K562 (cell line): ENCODE data around the gene FAM20C. TPM values are rescaled to one million over a fixed set of nuclear protein-coding genes. Genes with fewer than 3 reads are reported as not detected.

Experiments used
- CBFA2T2 ChIP-seq: fragments of 450-650 bp; conservative IDR thresholded peaks from 2 replicates; pipeline ENCODE4 v1.6.1; 2017; ENCODE audit warnings: mild to moderate bottlenecking
- HDAC1 ChIP-seq, 2 experiments: fragments of 450-650 bp; IDR thresholded peaks; 2 replicates each; pipeline ENCODE4 v1.6.1; 2016 to 2017; ENCODE audit warnings: inconsistent platforms in 1 of 2, mild to moderate bottlenecking in 1 of 2, moderate library complexity in 1 of 2
- ILF3 ChIP-seq: fragments of 450-650 bp; IDR thresholded peaks from 2 replicates; pipeline ENCODE4 v1.6.1; 2018; ENCODE audit warnings: antibody characterized with exemption, mild to moderate bottlenecking, moderate library complexity, borderline replicate concordance
- TAL1 ChIP-seq: fragments of 450-650 bp; IDR thresholded peaks from 2 replicates; pipeline ENCODE4 v1.6.1; 2016; ENCODE audit warnings: mild to moderate bottlenecking
- TEAD4 ChIP-seq, 2 experiments: sonication (generic) in 1 of 2; formaldehyde crosslinking in 1 of 2; IDR thresholded peaks; 2 replicates each; pipeline versions ENCODE4 v1.6.1 to v1.8.0; 2012 to 2022; ENCODE audit warnings: borderline replicate concordance in 1 of 2, inconsistent platforms in 1 of 2, low read length in 1 of 2, mild to moderate bottlenecking in 1 of 2, missing genetic modification reagents in 1 of 2
- WHSC1 ChIP-seq: IDR thresholded peaks from one replicate; pipeline ENCODE4 v1.6.1; 2012; ENCODE audit warnings: low read length, control low read depth, inconsistent platforms
- ZNF121 ChIP-seq: sonication (generic); formaldehyde crosslinking; conservative IDR thresholded peaks from 2 replicates; pipeline ENCODE4 v1.8.0; 2022; ENCODE audit warnings: missing genetic modification reagents
- ZNF23 ChIP-seq: fragments of 250-450 bp; sonication (Bioruptor Pico); IDR thresholded peaks from 2 replicates; pipeline ENCODE4 v1.4.0; 2020; ENCODE audit warnings: mild to moderate bottlenecking
- polyA plus RNA-seq, 8 experiments: library from polyadenylated mRNA; depleted of rRNA in 4 of 8; stranded (reverse) in 5 of 8; unstranded in 3 of 8; fragments of >200 nt; fragmentation: Nextera tagmentation in 2 of 8; fragmentation: Illumina TruSeq in 1 of 8; extraction: Ambion mirVana in 2 of 8; extraction: Trizol in 1 of 8; gene quantifications; 2 replicates each; pipeline versions ENCODE4 v1.2.1 to v1.2.3, GENCODE V29; 2011 to 2014; ENCODE audit warnings: inconsistent platforms in 1 of 8, missing spikeins in 1 of 8
- total RNA-seq, 7 experiments: library from RNA; depleted of rRNA in 6 of 7; stranded (reverse); fragments of >200 nt in 6 of 7; fragmentation: Illumina TruSeq in 2 of 7; extraction: Trizol in 2 of 7; gene quantifications; 2 replicates each; pipeline versions ENCODE4 v1.2.1 to v1.2.3, GENCODE V29; 2011 to 2021; ENCODE audit warnings: low replicate concordance in 1 of 7
- TF ChIP-seq, protein P1 (sequence below): fragments of 150-350 bp; conservative IDR thresholded peaks from 2 replicates; pipeline ENCODE4 v1.6.1; 2014; ENCODE audit warnings: low read length
- TF ChIP-seq, protein P2 (sequence below): conservative IDR thresholded peaks from 2 replicates; pipeline ENCODE4 v1.6.1; 2011; ENCODE audit warnings: low read depth, mild to moderate bottlenecking, low read length; ENCODE audit not compliant: control insufficient read depth
- TF ChIP-seq, protein P3 (sequence below), 3 experiments: fragments of 200-800 bp in 1 of 3; fragments of 250-450 bp in 1 of 3; fragments of 450-650 bp in 1 of 3; sonication (Bioruptor Pico) in 1 of 3; sonication (Bioruptor generic) in 1 of 3; formaldehyde crosslinking in 1 of 3; IDR thresholded peaks; 2 replicates each; pipeline versions ENCODE4 v1.6.1 to v1.8.0; 2016 to 2022; ENCODE audit warnings: mild to moderate bottlenecking in 2 of 3, missing genetic modification characterization in 2 of 3, missing compliant biosample characterization in 1 of 3, moderate library complexity in 1 of 3
- TF ChIP-seq, protein P4 (sequence below): IDR thresholded peaks from 2 replicates; pipeline ENCODE4 v1.6.1; 2016; ENCODE audit warnings: missing genetic modification characterization, missing compliant biosample characterization
- TF ChIP-seq, protein P5 (sequence below): fragments of 250-450 bp; sonication (Bioruptor Pico); IDR thresholded peaks from 2 replicates; pipeline ENCODE4 v1.5.0; 2022; ENCODE audit warnings: mild to moderate bottlenecking

The FAM20C gene
- total and polyA plus RNA-seq, 9 of the 15 experiments (the other 6 are each of a cell fraction or from before 2014, with no cell fraction given) = 0.09 TPM; not detected in 8

DNA sequence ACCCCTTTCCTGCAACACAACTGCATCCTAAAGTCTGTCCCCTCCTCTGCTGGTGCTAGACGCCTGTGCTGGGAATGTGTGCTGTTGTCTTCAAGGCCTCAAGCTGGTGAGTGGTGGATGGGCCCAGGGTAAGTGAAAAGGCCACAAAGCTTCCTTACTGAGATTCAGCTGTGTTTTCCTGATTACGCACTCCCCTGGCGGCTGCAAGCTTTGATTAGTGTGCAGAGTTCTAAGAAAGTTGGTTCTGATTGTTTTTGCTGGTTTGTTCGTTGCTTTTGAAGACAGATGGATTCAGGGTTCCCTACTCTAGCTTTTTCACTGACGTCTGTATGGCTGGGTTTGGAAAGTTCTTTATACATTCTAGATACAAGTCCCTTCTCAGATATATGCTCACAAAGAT is 85.7 kb downstream of the FAM20C start (continued):
- TF ChIP-seq WHSC1 (no peak), TEAD4 (IDR thresholded peaks at IDR 0.05; ENCODE audit: low read length) (0 out of 2 replicates have a peak, but pooled peaks have one; percentile 29), TEAD4 (CRISPR knock-in tag; IDR thresholded peaks at IDR 0.05; ENCODE audit: borderline replicate concordance) (no peak), ZNF23 (no peak), CBFA2T2 (peak; percentile 65), TAL1 (peak; percentile 66; the same call in 1 of the 2 replicates), HDAC1 (IDR thresholded peaks at IDR 0.05) (peak in 1 of 2 experiments; percentile 85; a peak in 2 of 4 replicates), ILF3 (no peak), ZNF121 (no peak)
- TF ChIP-seq, protein P1, sequence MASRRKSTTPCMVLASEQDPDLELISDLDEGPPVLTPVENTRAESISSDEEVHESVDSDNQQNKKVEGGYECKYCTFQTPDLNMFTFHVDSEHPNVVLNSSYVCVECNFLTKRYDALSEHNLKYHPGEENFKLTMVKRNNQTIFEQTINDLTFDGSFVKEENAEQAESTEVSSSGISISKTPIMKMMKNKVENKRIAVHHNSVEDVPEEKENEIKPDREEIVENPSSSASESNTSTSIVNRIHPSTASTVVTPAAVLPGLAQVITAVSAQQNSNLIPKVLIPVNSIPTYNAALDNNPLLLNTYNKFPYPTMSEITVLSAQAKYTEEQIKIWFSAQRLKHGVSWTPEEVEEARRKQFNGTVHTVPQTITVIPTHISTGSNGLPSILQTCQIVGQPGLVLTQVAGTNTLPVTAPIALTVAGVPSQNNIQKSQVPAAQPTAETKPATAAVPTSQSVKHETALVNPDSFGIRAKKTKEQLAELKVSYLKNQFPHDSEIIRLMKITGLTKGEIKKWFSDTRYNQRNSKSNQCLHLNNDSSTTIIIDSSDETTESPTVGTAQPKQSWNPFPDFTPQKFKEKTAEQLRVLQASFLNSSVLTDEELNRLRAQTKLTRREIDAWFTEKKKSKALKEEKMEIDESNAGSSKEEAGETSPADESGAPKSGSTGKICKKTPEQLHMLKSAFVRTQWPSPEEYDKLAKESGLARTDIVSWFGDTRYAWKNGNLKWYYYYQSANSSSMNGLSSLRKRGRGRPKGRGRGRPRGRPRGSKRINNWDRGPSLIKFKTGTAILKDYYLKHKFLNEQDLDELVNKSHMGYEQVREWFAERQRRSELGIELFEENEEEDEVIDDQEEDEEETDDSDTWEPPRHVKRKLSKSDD = no peak
- TF ChIP-seq, protein P2, sequence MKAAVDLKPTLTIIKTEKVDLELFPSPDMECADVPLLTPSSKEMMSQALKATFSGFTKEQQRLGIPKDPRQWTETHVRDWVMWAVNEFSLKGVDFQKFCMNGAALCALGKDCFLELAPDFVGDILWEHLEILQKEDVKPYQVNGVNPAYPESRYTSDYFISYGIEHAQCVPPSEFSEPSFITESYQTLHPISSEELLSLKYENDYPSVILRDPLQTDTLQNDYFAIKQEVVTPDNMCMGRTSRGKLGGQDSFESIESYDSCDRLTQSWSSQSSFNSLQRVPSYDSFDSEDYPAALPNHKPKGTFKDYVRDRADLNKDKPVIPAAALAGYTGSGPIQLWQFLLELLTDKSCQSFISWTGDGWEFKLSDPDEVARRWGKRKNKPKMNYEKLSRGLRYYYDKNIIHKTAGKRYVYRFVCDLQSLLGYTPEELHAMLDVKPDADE = no peak
- TF ChIP-seq, protein P3, sequence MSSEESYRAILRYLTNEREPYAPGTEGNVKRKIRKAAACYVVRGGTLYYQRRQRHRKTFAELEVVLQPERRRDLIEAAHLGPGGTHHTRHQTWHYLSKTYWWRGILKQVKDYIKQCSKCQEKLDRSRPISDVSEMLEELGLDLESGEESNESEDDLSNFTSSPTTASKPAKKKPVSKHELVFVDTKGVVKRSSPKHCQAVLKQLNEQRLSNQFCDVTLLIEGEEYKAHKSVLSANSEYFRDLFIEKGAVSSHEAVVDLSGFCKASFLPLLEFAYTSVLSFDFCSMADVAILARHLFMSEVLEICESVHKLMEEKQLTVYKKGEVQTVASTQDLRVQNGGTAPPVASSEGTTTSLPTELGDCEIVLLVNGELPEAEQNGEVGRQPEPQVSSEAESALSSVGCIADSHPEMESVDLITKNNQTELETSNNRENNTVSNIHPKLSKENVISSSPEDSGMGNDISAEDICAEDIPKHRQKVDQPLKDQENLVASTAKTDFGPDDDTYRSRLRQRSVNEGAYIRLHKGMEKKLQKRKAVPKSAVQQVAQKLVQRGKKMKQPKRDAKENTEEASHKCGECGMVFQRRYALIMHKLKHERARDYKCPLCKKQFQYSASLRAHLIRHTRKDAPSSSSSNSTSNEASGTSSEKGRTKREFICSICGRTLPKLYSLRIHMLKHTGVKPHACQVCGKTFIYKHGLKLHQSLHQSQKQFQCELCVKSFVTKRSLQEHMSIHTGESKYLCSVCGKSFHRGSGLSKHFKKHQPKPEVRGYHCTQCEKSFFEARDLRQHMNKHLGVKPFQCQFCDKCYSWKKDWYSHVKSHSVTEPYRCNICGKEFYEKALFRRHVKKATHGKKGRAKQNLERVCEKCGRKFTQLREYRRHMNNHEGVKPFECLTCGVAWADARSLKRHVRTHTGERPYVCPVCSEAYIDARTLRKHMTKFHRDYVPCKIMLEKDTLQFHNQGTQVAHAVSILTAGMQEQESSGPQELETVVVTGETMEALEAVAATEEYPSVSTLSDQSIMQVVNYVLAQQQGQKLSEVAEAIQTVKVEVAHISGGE (CRISPR knock-in tag; IDR thresholded peaks at IDR 0.05) = no peak
- TF ChIP-seq, protein P4, sequence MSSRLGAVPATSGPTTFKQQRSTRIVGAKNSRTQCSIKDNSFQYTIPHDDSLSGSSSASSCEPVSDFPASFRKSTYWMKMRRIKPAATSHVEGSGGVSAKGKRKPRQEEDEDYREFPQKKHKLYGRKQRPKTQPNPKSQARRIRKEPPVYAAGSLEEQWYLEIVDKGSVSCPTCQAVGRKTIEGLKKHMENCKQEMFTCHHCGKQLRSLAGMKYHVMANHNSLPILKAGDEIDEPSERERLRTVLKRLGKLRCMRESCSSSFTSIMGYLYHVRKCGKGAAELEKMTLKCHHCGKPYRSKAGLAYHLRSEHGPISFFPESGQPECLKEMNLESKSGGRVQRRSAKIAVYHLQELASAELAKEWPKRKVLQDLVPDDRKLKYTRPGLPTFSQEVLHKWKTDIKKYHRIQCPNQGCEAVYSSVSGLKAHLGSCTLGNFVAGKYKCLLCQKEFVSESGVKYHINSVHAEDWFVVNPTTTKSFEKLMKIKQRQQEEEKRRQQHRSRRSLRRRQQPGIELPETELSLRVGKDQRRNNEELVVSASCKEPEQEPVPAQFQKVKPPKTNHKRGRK (tag) = no peak
- TF ChIP-seq, protein P5, sequence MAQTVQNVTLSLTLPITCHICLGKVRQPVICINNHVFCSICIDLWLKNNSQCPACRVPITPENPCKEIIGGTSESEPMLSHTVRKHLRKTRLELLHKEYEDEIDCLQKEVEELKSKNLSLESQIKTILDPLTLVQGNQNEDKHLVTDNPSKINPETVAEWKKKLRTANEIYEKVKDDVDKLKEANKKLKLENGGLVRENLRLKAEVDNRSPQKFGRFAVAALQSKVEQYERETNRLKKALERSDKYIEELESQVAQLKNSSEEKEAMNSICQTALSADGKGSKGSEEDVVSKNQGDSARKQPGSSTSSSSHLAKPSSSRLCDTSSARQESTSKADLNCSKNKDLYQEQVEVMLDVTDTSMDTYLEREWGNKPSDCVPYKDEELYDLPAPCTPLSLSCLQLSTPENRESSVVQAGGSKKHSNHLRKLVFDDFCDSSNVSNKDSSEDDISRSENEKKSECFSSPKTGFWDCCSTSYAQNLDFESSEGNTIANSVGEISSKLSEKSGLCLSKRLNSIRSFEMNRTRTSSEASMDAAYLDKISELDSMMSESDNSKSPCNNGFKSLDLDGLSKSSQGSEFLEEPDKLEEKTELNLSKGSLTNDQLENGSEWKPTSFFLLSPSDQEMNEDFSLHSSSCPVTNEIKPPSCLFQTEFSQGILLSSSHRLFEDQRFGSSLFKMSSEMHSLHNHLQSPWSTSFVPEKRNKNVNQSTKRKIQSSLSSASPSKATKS (CRISPR knock-in tag) = no peak
